ENCODE measurements around the gene LYVE1. TPM values are rescaled to one million over a fixed set of nuclear protein-coding genes. Genes with fewer than 3 reads are reported as not detected.
"Not testable (repeated sequence)": the region's sequence is repeated elsewhere in the genome, so short reads cannot be mapped to it uniquely, and the experiment has no call there.

Gene LYVE1
- total RNA-seq, 2 experiments from 2014 or later, result not detected

DNA sequence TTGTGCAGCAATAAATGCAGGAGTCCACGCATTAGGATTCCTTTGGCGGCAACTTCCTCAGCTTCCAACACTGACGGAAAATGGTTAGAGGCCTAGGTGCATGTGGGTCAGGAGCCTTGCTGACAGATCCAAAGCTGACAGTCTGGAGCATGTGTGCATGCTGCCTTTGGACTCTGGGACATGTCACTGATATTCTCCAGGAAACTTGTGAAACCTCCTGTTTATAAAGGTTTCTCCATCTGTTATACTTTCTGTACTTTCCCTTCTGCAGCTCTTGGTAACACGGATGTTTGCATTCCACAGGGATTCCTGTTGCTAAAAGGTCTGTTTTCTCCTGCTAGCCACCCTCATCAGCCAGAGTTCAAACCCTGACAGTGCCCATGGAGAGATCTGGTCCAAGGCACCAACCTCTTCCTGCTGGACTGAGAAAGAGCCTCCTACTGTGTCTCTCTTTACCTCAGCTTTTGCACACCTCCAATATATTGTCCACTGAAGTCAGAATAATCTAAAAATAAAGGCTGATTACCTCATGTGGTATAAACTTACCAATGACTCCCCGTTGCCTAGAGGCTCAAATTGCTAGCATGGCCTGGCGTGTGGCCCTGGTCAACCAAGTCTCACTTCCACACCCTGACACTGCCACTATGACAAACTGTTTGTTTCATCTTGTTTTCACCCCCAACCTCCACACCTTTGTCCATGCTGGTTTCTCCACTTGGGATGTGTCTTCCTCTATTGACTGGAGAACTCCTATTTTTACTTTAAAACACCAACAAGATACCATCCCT is 31.1 kb upstream of the LYVE1 start:
- H3K27me3 Mint-ChIP-seq, result no peaks in the 10 kb centered on the region
- CTCF ChIA-PET, result no interaction called here
- no peak for TF ChIP-seq CTCF (IDR thresholded peaks at IDR 0.05)
- intact Hi-C loops (cut with DNase I, micrococcal nuclease), result no loop called here
- POLR2A ChIA-PET, result interaction anchor here (0.6 kb wide), 1 partner anchor 235 kb away, joined by 3 read pairs; no protein-coding TSS in a partner anchor
- no peak overlapping the region for H3K4me3 Mint-ChIP-seq
- no peaks in the 10 kb centered on the region for H3K9me3 Mint-ChIP-seq
- no peak overlapping the region for H3K27ac Mint-ChIP-seq
- DNase-seq, result no peak
- no peaks in the 10 kb centered on the region for H3K4me1 ChIP-seq (ENCODE audit: insufficient read depth, low read length)
- no peak for ATAC-seq (ENCODE audit: poor library complexity)
- H3K9me3 ChIP-seq (ENCODE audit: control insufficient read depth in 1 of 2, insufficient read depth in 1 of 2, low read length in 2 of 2), result no peaks in the 10 kb centered on the region
- H3K27ac ChIP-seq (ENCODE audit: low read depth in 1 of 2, low read length in 2 of 2), result no peak overlapping the region
- H3K4me3 ChIP-seq (ENCODE audit: low read length), result no peak overlapping the region
- no peaks in the 10 kb centered on the region for H3K36me3 Mint-ChIP-seq (ENCODE audit: low read depth)
- H3K4me1 Mint-ChIP-seq (ENCODE audit: low read depth), result no peaks in the 10 kb centered on the region
- H3K36me3 ChIP-seq (ENCODE audit: insufficient read depth, low read length), result no peaks in the 10 kb centered on the region
- peaks cover 0 to 4% of the 10 kb centered on the region in 2 experiments for H3K27me3 ChIP-seq (ENCODE audit: control insufficient read depth in 1 of 2, insufficient read depth in 2 of 2, low read length in 2 of 2)

- DNase-seq (no peak), ATAC-seq (ENCODE audit: poor library complexity) (no peak)
- intact Hi-C loops (cut with DNase I, micrococcal nuclease), result no loop called here
- H3K27me3 ChIP-seq (ENCODE audit: control insufficient read depth in 1 of 2, insufficient read depth in 2 of 2, low read length in 2 of 2), result peaks cover 0 to 2% of the 10 kb centered on the region in 2 experiments
- H3K27ac ChIP-seq (ENCODE audit: low read depth in 1 of 2, low read length in 2 of 2), result no peak overlapping the region
- H3K27ac Mint-ChIP-seq, result no peak overlapping the region
- no peaks in the 10 kb centered on the region for H3K27me3 Mint-ChIP-seq
- H3K36me3 Mint-ChIP-seq (ENCODE audit: low read depth), result no peaks in the 10 kb centered on the region
- POLR2A ChIA-PET, result no interaction called here
- no peaks in the 10 kb centered on the region for H3K9me3 Mint-ChIP-seq
- TF ChIP-seq CTCF (IDR thresholded peaks at IDR 0.05), result no peak
- H3K4me3 ChIP-seq (ENCODE audit: low read length), result no peak overlapping the region
- H3K4me3 Mint-ChIP-seq, result no peak overlapping the region
- H3K36me3 ChIP-seq (ENCODE audit: insufficient read depth, low read length), result no peaks in the 10 kb centered on the region
- no peaks in the 10 kb centered on the region for H3K9me3 ChIP-seq (ENCODE audit: control insufficient read depth in 1 of 2, insufficient read depth in 1 of 2, low read length in 2 of 2)
- no peaks in the 10 kb centered on the region for H3K4me1 ChIP-seq (ENCODE audit: insufficient read depth, low read length)
- no peaks in the 10 kb centered on the region for H3K4me1 Mint-ChIP-seq (ENCODE audit: low read depth)
- CTCF ChIA-PET, result no interaction called here
Observed at GRCh38 chr11:10598816-10599215, 30.4 kb upstream of the LYVE1 start.

DNA sequence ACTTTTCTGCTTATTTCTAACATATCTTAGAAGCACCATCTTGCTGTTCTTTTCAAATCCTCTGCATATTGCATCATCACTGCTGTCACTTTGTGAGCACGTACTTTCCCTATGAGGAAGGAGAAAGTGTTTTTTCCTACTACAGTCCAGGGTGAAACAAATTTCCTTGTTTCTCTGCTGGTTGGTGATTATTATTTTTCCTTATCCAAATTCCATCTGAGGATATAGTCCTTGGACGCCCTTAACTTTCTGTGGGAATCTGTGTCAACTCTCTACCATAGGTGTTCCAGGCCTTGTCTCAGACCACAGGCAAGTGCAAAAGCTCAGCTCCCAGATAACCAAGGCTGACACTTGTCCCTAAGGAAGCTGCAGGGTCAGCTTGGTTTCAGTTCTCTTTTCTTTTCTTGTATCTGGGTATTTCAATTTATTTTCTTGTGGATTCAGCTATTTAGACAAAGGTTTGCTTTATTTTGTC is 29.4 kb upstream of the LYVE1 start:
- POLR2A ChIA-PET, result no interaction called here
- Mint-ChIP-seq H3K4me1 (ENCODE audit: low read depth) (no peaks in the 10 kb centered on the region), H3K9me3 (no peaks in the 10 kb centered on the region), H3K36me3 (ENCODE audit: low read depth) (no peaks in the 10 kb centered on the region), H3K27ac (no peak overlapping the region), H3K27me3 (no peaks in the 10 kb centered on the region), H3K4me3 (no peak overlapping the region)
- CTCF ChIA-PET, result no interaction called here
- no peak for ATAC-seq (ENCODE audit: poor library complexity)
- no peak for TF ChIP-seq CTCF (IDR thresholded peaks at IDR 0.05)
- no peak for DNase-seq
- no peaks in the 10 kb centered on the region for H3K27me3 ChIP-seq (ENCODE audit: control insufficient read depth in 1 of 2, insufficient read depth in 2 of 2, low read length in 2 of 2)
- no peak overlapping the region for H3K27ac ChIP-seq (ENCODE audit: low read depth in 1 of 2, low read length in 2 of 2)
- no peaks in the 10 kb centered on the region for H3K36me3 ChIP-seq (ENCODE audit: insufficient read depth, low read length)
- no peak overlapping the region for H3K4me3 ChIP-seq (ENCODE audit: low read length)
- intact Hi-C loops (cut with DNase I, micrococcal nuclease), result no loop called here
- no peaks in the 10 kb centered on the region for H3K9me3 ChIP-seq (ENCODE audit: control insufficient read depth in 1 of 2, insufficient read depth in 1 of 2, low read length in 2 of 2)
- H3K4me1 ChIP-seq (ENCODE audit: insufficient read depth, low read length), result no peaks in the 10 kb centered on the region

- H3K4me1 ChIP-seq (ENCODE audit: insufficient read depth, low read length); H3K4me3 Mint-ChIP-seq; H3K27ac Mint-ChIP-seq; intact Hi-C loops (cut with DNase I, micrococcal nuclease); H3K27ac ChIP-seq (ENCODE audit: low read depth in 1 of 2, low read length in 2 of 2); H3K36me3 Mint-ChIP-seq (ENCODE audit: low read depth); ATAC-seq (ENCODE audit: poor library complexity); H3K27me3 Mint-ChIP-seq; H3K4me1 Mint-ChIP-seq (ENCODE audit: low read depth); DNase-seq; POLR2A ChIA-PET; H3K9me3 Mint-ChIP-seq; H3K9me3 ChIP-seq (ENCODE audit: control insufficient read depth in 1 of 2, insufficient read depth in 1 of 2, low read length in 2 of 2); H3K36me3 ChIP-seq (ENCODE audit: insufficient read depth, low read length); H3K27me3 ChIP-seq (ENCODE audit: control insufficient read depth in 1 of 2, insufficient read depth in 2 of 2, low read length in 2 of 2); H3K4me3 ChIP-seq (ENCODE audit: low read length): not testable (repeated sequence)
- CTCF ChIA-PET, result interaction anchor here (0.5 kb wide), 1 partner anchor 33 kb away, joined by 4 read pairs; no protein-coding TSS in a partner anchor
Observed at GRCh38 chr11:10595840-10596239, 27.4 kb upstream of the LYVE1 start.

All from CD4-positive, alpha-beta T cell (primary cell).